K562 (cell line): ENCODE data around the gene CMPK1. TPM values are rescaled to one million over a fixed set of nuclear protein-coding genes. Genes with fewer than 3 reads are reported as not detected.
A peak's percentile ranks its signal among the peaks of the same experiment; 100 is the strongest.

Source experiments
- ATAC-seq: fragments of 200-7000 bp; cut with Tn5 transposase; 3 replicates; pipeline ENCODE4 v1.9.1; 2020; ENCODE audit warnings: moderate library complexity
- BruUV-seq: library from RNA; stranded (reverse); fragments of 400-500 nt; replicated peaks from 2 replicates; lab custom pipeline; 2021; lab: Mats Ljungman, UMichigan
- CTCF ChIA-PET: fragments of 300-600 bp; formaldehyde crosslinking; extraction: SDS; loops from one replicate; lab custom pipeline; 2021; ENCODE audit warnings: low intra/inter-chr PET ratio; lab: Yijun Ruan, JAX
- POLR2A ChIA-PET: fragments of 300-600, 350-650 bp; sonication (Branson Sonifier 250); formaldehyde crosslinking; extraction: SDS; loops from one replicate; lab custom pipeline; 2021; ENCODE audit warnings: antibody characterized with exemption, inconsistent platforms; lab: Yijun Ruan, JAX
- DNase-seq, 4 experiments: peaks; one replicate each; pipeline versions ENCODE4 v3.0.0 to v3.0.0-alpha.2; 2011 to 2018; ENCODE audit warnings: low spot score in 3 of 4, mixed read lengths in 3 of 4; ENCODE audit errors: extremely low read depth in 1 of 4
- FAIRE-seq: peaks from 2 replicates; lab custom pipeline; 2011; peaks lifted over from hg19 to GRCh38; lab: Jason Lieb, UNC
- H2AFZ ChIP-seq: 2 replicates; pipeline ENCODE4 v1.6.0; 2011; ENCODE audit warnings: low read depth, low read length, control low read depth, inconsistent platforms
- H3K27ac ChIP-seq: fragments of 200-600 bp; 3 replicates; pipeline ENCODE4 v1.8.0; 2011; ENCODE audit warnings: low read depth, mild to moderate bottlenecking, control low read depth, inconsistent platforms, low read length, moderate library complexity, mixed read lengths; ENCODE audit errors: extremely low read depth
- H3K27me3 ChIP-seq, 2 experiments: fragments of 300-600 bp in 1 of 2; 2 replicates in 1 of 2; 3 replicates in 1 of 2; pipeline versions ENCODE4 v1.6.0 to v1.8.0; 2011; ENCODE audit warnings: inconsistent platforms in 2 of 2, low read length in 2 of 2, mild to moderate bottlenecking in 1 of 2, mixed read lengths in 1 of 2, moderate library complexity in 1 of 2; ENCODE audit not compliant: control insufficient read depth in 2 of 2, insufficient read depth in 2 of 2
- H3K36me3 ChIP-seq: fragments of 300-600 bp; 3 replicates; pipeline ENCODE4 v1.8.0; 2011; ENCODE audit warnings: mild to moderate bottlenecking, low read length, inconsistent platforms; ENCODE audit not compliant: control insufficient read depth, insufficient read depth
- H3K4me1 ChIP-seq, 2 experiments: fragments of 200-600 bp in 1 of 2; replicated peaks in 1 of 2; 2 replicates in 1 of 2; 3 replicates in 1 of 2; pipeline versions ENCODE4 v1.5.1 to v1.8.0; 2011; ENCODE audit warnings: inconsistent platforms in 2 of 2, low read length in 2 of 2, mild to moderate bottlenecking in 1 of 2, mixed read lengths in 1 of 2, moderate library complexity in 1 of 2; ENCODE audit not compliant: control insufficient read depth in 2 of 2, insufficient read depth in 2 of 2
- H3K4me2 ChIP-seq: 2 replicates; pipeline ENCODE4 v1.6.1; 2011; ENCODE audit warnings: low read length, control low read depth, inconsistent platforms, mixed read lengths; ENCODE audit not compliant: insufficient read depth
- H3K4me3 ChIP-seq: fragments of 200-600 bp; sonication (generic), shearing (Covaris generic); 2 replicates; pipeline ENCODE4 v1.5.1; 2016; ENCODE audit warnings: control low read depth, inconsistent platforms
- H3K79me2 ChIP-seq: fragments of 200-600 bp; 3 replicates; pipeline ENCODE4 v1.8.0; 2011; ENCODE audit warnings: low read length, inconsistent platforms; ENCODE audit not compliant: control insufficient read depth, insufficient read depth
- H3K9ac ChIP-seq, 2 experiments: 2 replicates each; pipeline versions ENCODE4 v1.6.0 to v1.6.1; 2011; ENCODE audit warnings: low read depth in 2 of 2, low read length in 2 of 2, control low read depth in 1 of 2, inconsistent platforms in 1 of 2, mild to moderate bottlenecking in 1 of 2, mixed read lengths in 1 of 2; ENCODE audit not compliant: insufficient read depth in 1 of 2
- H3K9me1 ChIP-seq: one replicate; pipeline ENCODE4 v1.6.0; 2011; ENCODE audit warnings: inconsistent platforms, mild to moderate bottlenecking, low read length, moderate library complexity; ENCODE audit not compliant: control insufficient read depth, insufficient read depth
- H3K9me3 ChIP-seq: replicated peaks from 2 replicates; pipeline ENCODE4 v1.5.1; 2011; ENCODE audit warnings: low read depth, low read length, inconsistent platforms; ENCODE audit not compliant: control insufficient read depth, insufficient read depth
- H4K20me1 ChIP-seq: replicated peaks from 2 replicates; pipeline ENCODE4 v1.6.1; 2011; ENCODE audit warnings: low read length, inconsistent platforms, mixed read lengths; ENCODE audit not compliant: control insufficient read depth, insufficient read depth
- MIER1 ChIP-seq: fragments of 450-650 bp; IDR thresholded peaks from 2 replicates; pipeline ENCODE4 v1.6.1; 2016; ENCODE audit warnings: antibody characterized with exemption, mild to moderate bottlenecking, low read depth
- PTBP1 ChIP-seq: fragments of 200-400 bp; formaldehyde crosslinking; IDR thresholded peaks from 2 replicates; pipeline ENCODE4 v1.6.1; 2017; ENCODE audit warnings: low read depth, low read length
- RBM25 ChIP-seq: fragments of 200-400 bp; formaldehyde crosslinking; IDR thresholded peaks from 2 replicates; pipeline ENCODE4 v1.6.1; 2018; ENCODE audit warnings: low read length, low read depth, moderate library complexity; ENCODE audit not compliant: severe bottlenecking
- ZC3H8 ChIP-seq: fragments of 450-650 bp; IDR thresholded peaks from 2 replicates; pipeline ENCODE4 v1.6.1; 2017
- WGBS: fragments of 100-300 bp; shearing (Covaris generic); methylation state at CpG from one replicate; pipeline ENCODE4 v1.1.6; 2016; ENCODE audit warnings: low coverage, mixed read lengths; ENCODE audit not compliant: insufficient coverage; ENCODE audit errors: missing lambda C conversion rate; 5-methylcytosine and 5-hydroxymethylcytosine counted together
- in situ Hi-C: fragments of 300-500 bp; cut with MboI; formaldehyde crosslinking; loops from 4 replicates; pipeline ENCODE4 v1.15.0; 2018; ENCODE audit warnings: inconsistent platforms, mixed read lengths
- intact Hi-C: fragments of 100-400 bp; cut with micrococcal nuclease; formaldehyde crosslinking; loops from 2 replicates; pipeline ENCODE4 v1.14.2; 2022
- polyA plus RNA-seq, 8 experiments: library from polyadenylated mRNA; depleted of rRNA in 4 of 8; stranded (reverse) in 5 of 8; unstranded in 3 of 8; fragments of >200 nt; fragmentation: Nextera tagmentation in 2 of 8; fragmentation: Illumina TruSeq in 1 of 8; extraction: Ambion mirVana in 2 of 8; extraction: Trizol in 1 of 8; gene quantifications; 2 replicates each; pipeline versions ENCODE4 v1.2.1 to v1.2.3, GENCODE V29; 2011 to 2014; ENCODE audit warnings: inconsistent platforms in 1 of 8, missing spikeins in 1 of 8
- total RNA-seq, 7 experiments: library from RNA; depleted of rRNA in 6 of 7; stranded (reverse); fragments of >200 nt in 6 of 7; fragmentation: Illumina TruSeq in 2 of 7; extraction: Trizol in 2 of 7; gene quantifications; 2 replicates each; pipeline versions ENCODE4 v1.2.1 to v1.2.3, GENCODE V29; 2011 to 2021; ENCODE audit warnings: low replicate concordance in 1 of 7
- TF ChIP-seq, protein P1 (sequence below): fragments of 450-650 bp; formaldehyde crosslinking; IDR thresholded peaks from 2 replicates; pipeline ENCODE4 v1.4.0; 2020; ENCODE audit warnings: mild to moderate bottlenecking, moderate library complexity

Gene CMPK1
- total and polyA plus RNA-seq, 9 of the 15 experiments (the other 6 are each of a cell fraction or from before 2014, with no cell fraction given), result 54.5 to 197 (median 116) TPM

DNA sequence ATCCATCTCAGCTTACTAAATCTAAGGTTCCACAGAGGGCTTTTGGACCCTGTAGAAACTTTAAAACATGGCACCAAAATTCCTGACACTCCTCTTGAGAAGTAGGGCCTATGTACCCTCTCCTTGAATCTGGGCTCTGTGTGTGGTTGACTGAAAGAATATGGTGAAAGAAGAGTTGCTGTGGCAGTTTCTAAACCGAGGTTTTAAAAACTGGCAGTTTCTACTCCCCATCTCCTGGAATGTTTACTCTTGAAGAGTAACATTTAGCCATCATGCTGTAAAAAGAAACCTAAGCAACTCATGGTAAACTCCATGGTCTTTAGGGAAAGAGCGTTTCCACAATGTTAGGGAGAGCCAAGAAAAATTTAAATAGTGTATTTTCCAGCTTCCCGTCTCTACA lies 4.6 kb upstream of the CMPK1 start:
- no peaks in the 10 kb centered on the region for H3K9me1 ChIP-seq
- intact Hi-C loops, result no loop called here
- TF ChIP-seq, protein P1, sequence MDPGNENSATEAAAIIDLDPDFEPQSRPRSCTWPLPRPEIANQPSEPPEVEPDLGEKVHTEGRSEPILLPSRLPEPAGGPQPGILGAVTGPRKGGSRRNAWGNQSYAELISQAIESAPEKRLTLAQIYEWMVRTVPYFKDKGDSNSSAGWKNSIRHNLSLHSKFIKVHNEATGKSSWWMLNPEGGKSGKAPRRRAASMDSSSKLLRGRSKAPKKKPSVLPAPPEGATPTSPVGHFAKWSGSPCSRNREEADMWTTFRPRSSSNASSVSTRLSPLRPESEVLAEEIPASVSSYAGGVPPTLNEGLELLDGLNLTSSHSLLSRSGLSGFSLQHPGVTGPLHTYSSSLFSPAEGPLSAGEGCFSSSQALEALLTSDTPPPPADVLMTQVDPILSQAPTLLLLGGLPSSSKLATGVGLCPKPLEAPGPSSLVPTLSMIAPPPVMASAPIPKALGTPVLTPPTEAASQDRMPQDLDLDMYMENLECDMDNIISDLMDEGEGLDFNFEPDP (CRISPR knock-in tag), result no peak
- TF ChIP-seq ZC3H8 (no peak), RBM25 (peak; percentile 88), PTBP1 (peak; percentile 83; the same call in 1 of the 2 replicates), MIER1 (peak; percentile 99)
- peaks cover 15% of the 10 kb centered on the region; the same call in 2 of the 3 replicates for H3K79me2 ChIP-seq
- H3K27ac ChIP-seq, result no peak overlapping the region
- no peak overlapping the region for H3K9ac ChIP-seq
- H3K4me1 ChIP-seq, result peaks cover 14 to 16% of the 10 kb centered on the region in 2 experiments; a peak in 4 of 5 replicates
- DNase-seq (no peak), FAIRE-seq (no peak), ATAC-seq (no peak)
- BruUV-seq, result no TSS peak
- 60% methylated on average over 3 of the region's 3 CpGs for WGBS
- in situ Hi-C loops, result no loop called here
- H3K27me3 ChIP-seq, result no peaks in the 10 kb centered on the region
- no peak overlapping the region for H3K4me2 ChIP-seq
- no peaks in the 10 kb centered on the region for H3K36me3 ChIP-seq
- no peaks in the 10 kb centered on the region for H4K20me1 ChIP-seq
- no peak overlapping the region for H2AFZ ChIP-seq
- CTCF ChIA-PET, result no interaction called here
- POLR2A ChIA-PET, result interaction anchor here (18.0 kb wide), 1 partner anchor 11 kb away, joined by 318 read pairs; the partner anchor contains the start of gene STIL
- H3K4me3 ChIP-seq, result no peak overlapping the region
- no peaks in the 10 kb centered on the region for H3K9me3 ChIP-seq
